Endothelial cell of umbilical vein (primary cell): ENCODE data around the gene EFNA4. TPM values are rescaled to one million over a fixed set of nuclear protein-coding genes. Genes with fewer than 3 reads are reported as not detected.

Source experiments
- BruUV-seq: library from RNA; stranded (reverse); fragments of 400-500 nt; replicated peaks from 2 replicates; lab custom pipeline; 2021; lab: Mats Ljungman, UMichigan
- CTCF ChIA-PET: fragments of 300-600, 350-600 bp; sonication (Branson Sonifier 250); formaldehyde crosslinking; loops from one replicate; lab custom pipeline; 2021; ENCODE audit warnings: antibody characterized with exemption, inconsistent platforms; lab: Charles Lee
- POLR2A ChIA-PET: fragments of 300-600, 350-600 bp; sonication (Branson Sonifier 250); formaldehyde crosslinking; loops from one replicate; lab custom pipeline; 2021; ENCODE audit warnings: antibody characterized with exemption, inconsistent platforms; lab: Charles Lee
- DNase-seq: peaks from one replicate; pipeline ENCODE4 v3.0.0-alpha.2; 2011; ENCODE audit warnings: low read depth, low spot score
- FAIRE-seq: peaks from 2 replicates; lab custom pipeline; 2011; peaks lifted over from hg19 to GRCh38; lab: Jason Lieb, UNC
- H2AFZ ChIP-seq: 2 replicates; pipeline ENCODE4 v1.6.0; 2012; ENCODE audit warnings: low read depth, low read length, control low read depth, inconsistent platforms
- H3K27ac ChIP-seq: 2 replicates; pipeline ENCODE4 v1.5.1; 2011; ENCODE audit warnings: low read depth, mild to moderate bottlenecking, control low read depth, low read length, moderate library complexity; ENCODE audit not compliant: insufficient read depth
- H3K27me3 ChIP-seq, 2 experiments: 2 replicates each; pipeline versions ENCODE4 v1.6.0 to v1.6.1; 2011; ENCODE audit warnings: low read length in 2 of 2, mixed read lengths in 1 of 2; ENCODE audit not compliant: control insufficient read depth in 2 of 2, insufficient read depth in 2 of 2
- H3K36me3 ChIP-seq, 2 experiments: 2 replicates in 1 of 2; 3 replicates in 1 of 2; pipeline ENCODE4 v1.5.1; 2011; ENCODE audit warnings: low read length in 2 of 2, mild to moderate bottlenecking in 1 of 2, moderate library complexity in 1 of 2; ENCODE audit not compliant: control insufficient read depth in 2 of 2, insufficient read depth in 2 of 2; ENCODE audit errors: extremely low read depth in 1 of 2
- H3K4me1 ChIP-seq: 3 replicates; pipeline ENCODE4 v1.5.1; 2011; ENCODE audit warnings: mild to moderate bottlenecking, low read length; ENCODE audit not compliant: control insufficient read depth, insufficient read depth; ENCODE audit errors: extremely low read depth
- H3K4me2 ChIP-seq: 2 replicates; pipeline ENCODE4 v1.6.1; 2011; ENCODE audit warnings: low read length, control low read depth, mixed read lengths; ENCODE audit not compliant: insufficient read depth
- H3K4me3 ChIP-seq, 3 experiments: fragments of 200-600 bp in 1 of 3; sonication (generic), shearing (Covaris generic) in 1 of 3; replicated peaks in 1 of 3; 2 replicates each; pipeline ENCODE4 v1.5.1; 2011 to 2016; ENCODE audit warnings: control low read depth in 3 of 3, low read length in 3 of 3, mild to moderate bottlenecking in 2 of 3, inconsistent platforms in 1 of 3, low read depth in 1 of 3, moderate library complexity in 1 of 3; ENCODE audit not compliant: insufficient read depth in 1 of 3
- H3K79me2 ChIP-seq: 2 replicates; pipeline ENCODE4 v1.6.0; 2012; ENCODE audit warnings: low read length, inconsistent platforms; ENCODE audit not compliant: control insufficient read depth, insufficient read depth
- H3K9ac ChIP-seq: replicated peaks from 2 replicates; pipeline ENCODE3; 2011; ENCODE audit warnings: low read length, control low read depth; ENCODE audit not compliant: insufficient read depth; ENCODE audit errors: extremely low read depth
- H3K9me1 ChIP-seq: replicated peaks from 3 replicates; pipeline ENCODE4 v1.6.0; 2011; ENCODE audit warnings: mild to moderate bottlenecking, low read length; ENCODE audit not compliant: control insufficient read depth, insufficient read depth; ENCODE audit errors: extremely low read depth
- H3K9me3 ChIP-seq: replicated peaks from 2 replicates; pipeline ENCODE4 v1.5.1; 2012; ENCODE audit warnings: low read length, inconsistent platforms; ENCODE audit not compliant: control insufficient read depth, insufficient read depth
- H4K20me1 ChIP-seq: replicated peaks from 2 replicates; pipeline ENCODE3; 2011; ENCODE audit warnings: mild to moderate bottlenecking, low read length; ENCODE audit not compliant: control insufficient read depth, insufficient read depth; ENCODE audit errors: extremely low read depth
- EZH2 ChIP-seq: IDR thresholded peaks from 2 replicates; pipeline ENCODE4 v1.6.1; 2012; ENCODE audit warnings: borderline replicate concordance, low read depth, mild to moderate bottlenecking, moderate library complexity, low read length, inconsistent platforms; ENCODE audit not compliant: severe bottlenecking
- FOS ChIP-seq: IDR thresholded peaks from 2 replicates; pipeline ENCODE4 v1.6.1; 2011; ENCODE audit warnings: mild to moderate bottlenecking, low read length, moderate library complexity, borderline replicate concordance; ENCODE audit not compliant: insufficient read depth
- GATA2 ChIP-seq: IDR thresholded peaks from 2 replicates; pipeline ENCODE4 v1.7.0; 2011; ENCODE audit warnings: low read depth, mild to moderate bottlenecking, moderate library complexity, mixed read lengths, low read length; ENCODE audit not compliant: insufficient read length, insufficient read depth
- MYC ChIP-seq: IDR thresholded peaks from one replicate; pipeline ENCODE4 v1.6.1; 2011; ENCODE audit warnings: mild to moderate bottlenecking, low read depth, low read length
- POLR2A ChIP-seq: IDR thresholded peaks from 2 replicates; pipeline ENCODE4 v1.6.1; 2012; ENCODE audit warnings: low read depth, mild to moderate bottlenecking, control low read depth, low read length
- POLR2AphosphoS5 ChIP-seq: IDR thresholded peaks from 2 replicates; pipeline ENCODE4 v1.6.1; 2012; ENCODE audit warnings: low read depth, mild to moderate bottlenecking, control low read depth, low read length, moderate library complexity; ENCODE audit not compliant: insufficient read depth
- dilution Hi-C: fragments of 300-500 bp; cut with MboI; formaldehyde crosslinking; loops from one replicate; pipeline ENCODE4 v1.15.0; 2019; ENCODE audit warnings: low sequenced_read_pairs; ENCODE audit not compliant: extremely low pct_ligation_motif_present
- intact Hi-C: fragments of 100-400 bp; cut with micrococcal nuclease; formaldehyde crosslinking; loops from one replicate; pipeline ENCODE4 v1.10.0; 2022
- polyA plus RNA-seq, 4 experiments: library from polyadenylated mRNA; depleted of rRNA in 3 of 4; stranded (reverse) in 3 of 4; unstranded in 1 of 4; fragments of >200 nt; gene quantifications; 2 replicates each; pipeline versions ENCODE4 v1.2.1 to v1.2.3, GENCODE V29; 2011 to 2012; ENCODE audit warnings: missing spikeins in 1 of 4
- total RNA-seq: library from RNA; stranded (reverse); gene quantifications from 2 replicates; pipeline ENCODE4 v1.2.3, GENCODE V29; 2021
- TF ChIP-seq, protein P1 (sequence below), 2 donors: IDR thresholded peaks; 1 replicate in 1 of 2; 2 replicates in 1 of 2; pipeline ENCODE4 v1.5.1; 2011; ENCODE audit warnings: low read length in 2 of 2, mild to moderate bottlenecking in 2 of 2, moderate library complexity in 2 of 2, control low read depth in 1 of 2, inconsistent platforms in 1 of 2, low read depth in 1 of 2; ENCODE audit not compliant: insufficient read depth in 1 of 2; ENCODE audit errors: extremely low read depth in 1 of 2
- TF ChIP-seq, protein P2 (sequence below): IDR thresholded peaks from 2 replicates; pipeline ENCODE4 v1.6.1; 2011; ENCODE audit not compliant: insufficient read depth, insufficient read length

EFNA4 gene
- total and polyA plus RNA-seq, 2 donors (not counting 3 experiments of a cell fraction or from before 2014, with no cell fraction given): 16.5 to 25.2 TPM

DNA sequence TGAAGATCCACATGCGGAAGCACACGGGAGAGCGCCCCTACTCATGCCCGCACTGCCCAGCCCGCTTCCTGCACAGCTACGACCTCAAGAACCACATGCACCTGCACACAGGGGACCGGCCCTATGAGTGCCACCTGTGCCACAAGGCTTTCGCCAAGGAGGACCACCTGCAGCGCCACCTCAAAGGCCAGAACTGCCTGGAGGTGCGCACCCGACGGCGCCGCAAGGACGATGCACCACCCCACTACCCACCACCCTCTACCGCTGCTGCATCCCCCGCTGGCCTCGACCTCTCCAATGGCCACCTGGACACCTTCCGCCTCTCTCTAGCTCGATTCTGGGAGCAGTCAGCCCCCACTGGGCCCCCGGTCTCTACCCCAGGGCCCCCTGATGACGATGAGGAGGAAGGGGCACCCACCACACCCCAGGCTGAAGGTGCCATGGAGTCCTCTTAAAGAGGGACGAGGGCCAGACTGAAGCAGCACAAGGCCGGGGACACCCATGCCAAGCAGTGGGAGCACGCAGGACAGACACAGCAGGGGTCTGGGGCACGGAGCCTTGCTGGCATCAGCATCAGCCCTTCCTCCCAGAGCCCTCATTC is 47.2 kb upstream of the EFNA4 start:
- POLR2A ChIA-PET: interaction anchor here (1.4 kb wide), 1 partner anchor 20 kb away, joined by 3 read pairs; no protein-coding TSS in a partner anchor
- Histone ChIP-seq H3K27me3 (no peaks in the 10 kb centered on the region), H3K4me3 (no peak overlapping the region), H3K9ac (no peak overlapping the region), H3K9me3 (no peaks in the 10 kb centered on the region), H3K4me2 (no peak overlapping the region), H3K79me2 (no peaks in the 10 kb centered on the region), H4K20me1 (no peaks in the 10 kb centered on the region), H2AFZ (no peak overlapping the region), H3K27ac (no peak overlapping the region), H3K4me1 (peaks cover 9% of the 10 kb centered on the region), H3K36me3 (peaks cover 0 to 19% of the 10 kb centered on the region in 2 experiments), H3K9me1 (no peaks in the 10 kb centered on the region)
- TF ChIP-seq EZH2 (no peak), FOS (no peak), POLR2AphosphoS5 (no peak), GATA2 (no peak), MYC (no peak), POLR2A (no peak)
- TF ChIP-seq, protein P1, sequence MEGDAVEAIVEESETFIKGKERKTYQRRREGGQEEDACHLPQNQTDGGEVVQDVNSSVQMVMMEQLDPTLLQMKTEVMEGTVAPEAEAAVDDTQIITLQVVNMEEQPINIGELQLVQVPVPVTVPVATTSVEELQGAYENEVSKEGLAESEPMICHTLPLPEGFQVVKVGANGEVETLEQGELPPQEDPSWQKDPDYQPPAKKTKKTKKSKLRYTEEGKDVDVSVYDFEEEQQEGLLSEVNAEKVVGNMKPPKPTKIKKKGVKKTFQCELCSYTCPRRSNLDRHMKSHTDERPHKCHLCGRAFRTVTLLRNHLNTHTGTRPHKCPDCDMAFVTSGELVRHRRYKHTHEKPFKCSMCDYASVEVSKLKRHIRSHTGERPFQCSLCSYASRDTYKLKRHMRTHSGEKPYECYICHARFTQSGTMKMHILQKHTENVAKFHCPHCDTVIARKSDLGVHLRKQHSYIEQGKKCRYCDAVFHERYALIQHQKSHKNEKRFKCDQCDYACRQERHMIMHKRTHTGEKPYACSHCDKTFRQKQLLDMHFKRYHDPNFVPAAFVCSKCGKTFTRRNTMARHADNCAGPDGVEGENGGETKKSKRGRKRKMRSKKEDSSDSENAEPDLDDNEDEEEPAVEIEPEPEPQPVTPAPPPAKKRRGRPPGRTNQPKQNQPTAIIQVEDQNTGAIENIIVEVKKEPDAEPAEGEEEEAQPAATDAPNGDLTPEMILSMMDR (IDR thresholded peaks at IDR 0.05; ENCODE audit: extremely low read depth in 1 of 2, insufficient read depth in 1 of 2, low read depth in 1 of 2, low read length in 2 of 2): no peak
- TF ChIP-seq, protein P2, sequence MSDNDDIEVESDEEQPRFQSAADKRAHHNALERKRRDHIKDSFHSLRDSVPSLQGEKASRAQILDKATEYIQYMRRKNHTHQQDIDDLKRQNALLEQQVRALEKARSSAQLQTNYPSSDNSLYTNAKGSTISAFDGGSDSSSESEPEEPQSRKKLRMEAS: no peak
- dilution Hi-C loops: no loop called here
- CTCF ChIA-PET: interaction anchor here (1.5 to 6.4 kb wide), 19 partner anchors 9 to 456 kb away, joined by 5 to 87 read pairs (median 19); partner anchors contain the start of genes ADAM15, FLAD1, LENEP and PBXIP1
- BruUV-seq: no TSS peak
- no peak for FAIRE-seq
- intact Hi-C loops: loop anchor here (5.0 kb wide), 1 partner anchor 459 kb away; the partner anchor contains the start of gene UBE2Q1
- DNase-seq: no peak
